GM12801 (cell line): ENCODE results near the gene DNAI1.

Experiments used
- TF ChIP-seq, protein P1 (sequence below): IDR thresholded peaks from one replicate; pipeline ENCODE4 v1.5.1; 2011; ENCODE audit warnings: control low read depth; ENCODE audit not compliant: insufficient read length; ENCODE audit errors: extremely low read depth

Gene DNAI1

DNA sequence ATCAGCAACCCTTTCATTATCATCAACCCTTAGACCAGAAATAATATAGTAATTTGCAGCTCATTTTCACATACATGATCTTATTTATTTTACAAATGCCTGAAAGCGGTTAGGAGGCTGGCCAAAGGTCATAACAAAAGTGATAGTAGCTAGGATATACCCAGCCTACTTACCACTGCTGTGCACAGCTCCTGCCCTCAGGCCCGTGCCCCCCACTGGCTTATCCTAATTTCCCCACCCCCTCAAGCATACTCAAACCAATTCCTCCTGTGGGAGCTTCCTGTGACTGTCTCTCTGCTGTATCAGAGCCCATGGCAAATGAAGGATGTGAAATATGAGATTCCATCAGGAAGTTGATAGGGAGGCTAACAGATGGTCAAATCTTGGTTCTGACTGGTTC lies 15.1 kb upstream of the DNAI1 start:
- TF ChIP-seq, protein P1, sequence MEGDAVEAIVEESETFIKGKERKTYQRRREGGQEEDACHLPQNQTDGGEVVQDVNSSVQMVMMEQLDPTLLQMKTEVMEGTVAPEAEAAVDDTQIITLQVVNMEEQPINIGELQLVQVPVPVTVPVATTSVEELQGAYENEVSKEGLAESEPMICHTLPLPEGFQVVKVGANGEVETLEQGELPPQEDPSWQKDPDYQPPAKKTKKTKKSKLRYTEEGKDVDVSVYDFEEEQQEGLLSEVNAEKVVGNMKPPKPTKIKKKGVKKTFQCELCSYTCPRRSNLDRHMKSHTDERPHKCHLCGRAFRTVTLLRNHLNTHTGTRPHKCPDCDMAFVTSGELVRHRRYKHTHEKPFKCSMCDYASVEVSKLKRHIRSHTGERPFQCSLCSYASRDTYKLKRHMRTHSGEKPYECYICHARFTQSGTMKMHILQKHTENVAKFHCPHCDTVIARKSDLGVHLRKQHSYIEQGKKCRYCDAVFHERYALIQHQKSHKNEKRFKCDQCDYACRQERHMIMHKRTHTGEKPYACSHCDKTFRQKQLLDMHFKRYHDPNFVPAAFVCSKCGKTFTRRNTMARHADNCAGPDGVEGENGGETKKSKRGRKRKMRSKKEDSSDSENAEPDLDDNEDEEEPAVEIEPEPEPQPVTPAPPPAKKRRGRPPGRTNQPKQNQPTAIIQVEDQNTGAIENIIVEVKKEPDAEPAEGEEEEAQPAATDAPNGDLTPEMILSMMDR, result no peak

GRCh38 chr9:34443976-34444375 lies 14.6 kb upstream of the DNAI1 start:
- TF ChIP-seq, protein P1, result no peak

- TF ChIP-seq, protein P1, result no peak
Observed at GRCh38 chr9:34446468-34446891, 12.1 kb upstream of the DNAI1 start.

GRCh38 chr9:34446951-34447350 lies 11.7 kb upstream of the DNAI1 start:
- TF ChIP-seq, protein P1, result no peak

- TF ChIP-seq, protein P1, result no peak
Observed at GRCh38 chr9:34450644-34451043, 8.0 kb upstream of the DNAI1 start.

GRCh38 chr9:34451135-34451534 lies 7.5 kb upstream of the DNAI1 start:
- TF ChIP-seq, protein P1, result no peak

DNA sequence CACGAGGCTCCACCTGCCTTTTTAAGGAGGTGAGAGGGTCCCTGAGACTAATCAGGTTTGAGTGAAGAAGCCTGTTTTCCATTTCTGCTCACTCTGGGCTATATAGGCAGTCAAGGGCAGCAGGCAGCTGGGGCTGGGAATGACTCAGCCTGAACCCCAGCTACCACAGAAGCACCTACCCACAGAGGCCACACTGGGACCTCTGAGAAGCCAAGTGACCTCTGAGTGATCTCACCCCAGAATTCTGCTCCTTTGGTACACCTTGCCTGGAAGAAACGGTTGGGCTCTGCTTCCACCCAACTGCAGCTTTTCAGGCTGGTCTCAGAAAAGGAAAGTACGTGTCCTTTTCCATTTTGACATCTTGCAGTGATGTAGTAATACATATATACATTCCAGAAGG lies 7.1 kb upstream of the DNAI1 start:
- TF ChIP-seq, protein P1, result no peak

GRCh38 chr9:34452568-34452967 lies 6.0 kb upstream of the DNAI1 start:
- TF ChIP-seq, protein P1, result no peak
